ENCODE results near the gene TRPM5. TPM values are rescaled to one million over a fixed set of nuclear protein-coding genes. Genes with fewer than 3 reads are reported as not detected.
A peak's percentile ranks its signal among the peaks of the same experiment; 100 is the strongest.

Gene TRPM5
- total and polyA plus RNA-seq, 2 of the 4 experiments (the other 2 are of a cell fraction) = not detected

DNA sequence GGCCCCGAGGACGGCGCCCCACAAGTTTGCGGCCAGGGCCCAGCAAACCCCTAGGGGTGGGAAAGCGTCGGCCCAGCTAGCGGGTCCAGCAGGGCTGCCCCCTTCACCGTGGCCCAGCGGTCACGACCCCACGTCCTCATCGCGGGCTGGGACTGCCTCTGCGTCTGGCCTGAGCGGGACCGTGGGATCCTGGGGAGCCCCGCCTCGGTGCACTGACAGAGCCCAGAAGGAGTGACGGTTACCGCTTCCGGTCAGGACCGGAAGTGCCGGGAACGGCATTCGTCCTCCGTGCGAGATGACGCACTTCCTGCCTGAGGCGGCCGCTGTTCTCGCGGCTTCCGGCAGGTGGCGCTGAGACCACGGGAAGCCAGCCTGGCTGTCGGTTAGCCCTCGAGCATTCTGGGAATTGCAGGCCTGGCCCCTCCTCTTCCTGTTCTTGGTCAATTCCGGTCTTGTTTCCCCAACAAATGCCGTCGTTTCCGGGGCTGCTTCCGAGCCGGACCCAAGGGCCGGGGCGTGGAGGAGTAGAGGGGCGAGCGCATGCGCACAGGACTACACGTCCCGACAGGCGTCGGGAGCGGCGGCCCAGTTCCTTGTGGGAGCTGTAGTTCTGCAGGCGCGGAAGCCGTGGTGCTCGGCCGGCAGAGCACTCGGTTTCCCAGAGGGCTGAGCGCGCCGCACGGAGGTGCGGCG is 44.1 kb downstream of the TRPM5 start, which contains the start of gene TSSC4 (continued):
- TF ChIP-seq RFX5 (IDR thresholded peaks at IDR 0.05; ENCODE audit: low read depth, low read length) (no peak), MAZ (IDR thresholded peaks at IDR 0.05; ENCODE audit: borderline replicate concordance, low read depth, low read length) (peak; percentile 92)

DNA sequence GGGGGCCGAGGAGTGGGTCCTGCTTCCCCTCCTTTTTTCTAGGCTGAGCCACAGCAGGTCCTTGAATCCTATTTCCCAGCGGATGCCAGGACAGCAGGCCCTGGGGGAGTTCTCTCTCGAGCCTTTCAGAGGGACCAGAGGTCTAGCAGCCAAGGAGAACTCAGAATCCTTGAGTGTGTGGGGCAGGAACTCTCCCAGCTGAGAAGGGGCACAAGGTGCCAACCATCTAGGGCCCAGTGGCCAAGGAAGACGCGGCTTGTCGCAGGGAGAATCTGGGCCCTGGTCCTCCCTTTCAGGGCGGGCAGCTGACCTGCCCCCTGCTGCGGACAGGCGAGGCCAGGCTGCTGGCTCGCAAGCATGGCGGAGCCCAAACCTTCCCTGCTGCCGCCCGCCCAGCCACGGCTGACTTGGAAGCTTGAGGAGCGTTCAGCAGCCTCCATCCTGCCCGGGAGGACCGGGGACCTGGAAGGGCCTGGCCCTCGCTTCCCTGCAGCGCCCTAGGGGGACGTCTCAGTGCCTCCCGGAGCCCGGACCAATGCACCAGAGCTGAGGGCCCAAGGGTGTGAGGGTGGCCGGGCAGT is 44.7 kb downstream of the TRPM5 start:
- dilution Hi-C loops (cut with HindIII; ENCODE audit: low sequenced_read_pairs, unreplicated experiment) (no loop called here), intact Hi-C loops (cut with micrococcal nuclease) (loop anchor here (1.0 kb wide), 3 partner anchors 20 to 93 kb away; no protein-coding TSS in a partner anchor), in situ Hi-C loops (cut with MboI; ENCODE audit: low sequenced_read_pairs) (no loop called here)
- Histone ChIP-seq H3K36me3 (ENCODE audit: control insufficient read depth, insufficient read depth, low read length) (peaks cover 41% of the 10 kb centered on the region), H2AK5ac (ENCODE audit: low read depth, low read length) (peak overlapping the region; percentile 71), H3K23ac (ENCODE audit: low read depth, low read length) (peak overlapping the region; percentile 60; the same call in 1 of the 2 replicates), H3K4ac (ENCODE audit: low read depth, low read length) (peak overlapping the region; percentile 78), H3K56ac (ENCODE audit: extremely low read depth, insufficient read depth, low read length) (peak overlapping the region; percentile 63), H3K4me1 (ENCODE audit: control insufficient read depth, insufficient read depth, low read length) (peaks cover 9% of the 10 kb centered on the region), H3K27ac (ENCODE audit: insufficient read depth, low read length) (peak overlapping the region; percentile 69), H3K9me3 (ENCODE audit: control insufficient read depth, insufficient read depth, low read length) (no peaks in the 10 kb centered on the region), H4K5ac (ENCODE audit: low read depth, low read length) (peak overlapping the region; percentile 16), H2BK120ac (ENCODE audit: low read depth, low read length) (peak overlapping the region; percentile 51; the same call in 1 of the 2 replicates), H2BK20ac (ENCODE audit: low read depth, low read length) (no peak overlapping the region), H3K4me2 (ENCODE audit: low read depth, low read length) (peak overlapping the region; percentile 38), H2BK5ac (ENCODE audit: low read depth, low read length, poor library complexity, severe bottlenecking) (peak overlapping the region; percentile 62), H4K20me1 (ENCODE audit: insufficient read depth, low read length) (no peaks in the 10 kb centered on the region), H3K9me1 (ENCODE audit: insufficient read depth, low read length) (no peaks in the 10 kb centered on the region), H3K27me3 (ENCODE audit: control insufficient read depth, insufficient read depth, low read length) (no peaks in the 10 kb centered on the region), H4K8ac (ENCODE audit: low read depth in 2 of 2, low read length in 2 of 2) (peak overlapping the region; percentile 78 to 84), H3K14ac (replicated peaks; ENCODE audit: low read depth, low read length) (peak overlapping the region; percentile 55), H2BK15ac (ENCODE audit: low read depth, low read length) (no peak overlapping the region), H2AK9ac (replicated peaks; ENCODE audit: low read depth, low read length, poor library complexity) (peak overlapping the region; percentile 99), H3K9ac (ENCODE audit: low read depth, low read length) (peak overlapping the region; percentile 59), H3K4me3 (ENCODE audit: insufficient read depth, low read depth, low read length) (peak overlapping the region; percentile 48), H2AFZ (replicated peaks; ENCODE audit: low read length, poor library complexity) (peak overlapping the region; percentile 94), H3K79me1 (ENCODE audit: low read depth in 1 of 2, low read length in 2 of 2) (peaks cover 5 to 38% of the 10 kb centered on the region in 2 experiments; a peak in 3 of 4 replicates), H3K18ac (ENCODE audit: low read depth, low read length) (no peak overlapping the region; the same call in 1 of the 2 replicates), H4K91ac (ENCODE audit: insufficient read depth, low read depth, low read length) (peak overlapping the region; percentile 71)
- CTCF ChIA-PET = no interaction called here
- DNase-seq (no peak), ATAC-seq (ENCODE audit: low read depth) (no peak; the same call in 1 of the 2 replicates)
- TF ChIP-seq MXI1 (IDR thresholded peaks at IDR 0.05; ENCODE audit: borderline replicate concordance, low read depth, low read length) (no peak), CHD1 (IDR thresholded peaks at IDR 0.05; ENCODE audit: low read depth, low read length) (0 out of 2 replicates have a peak, but pooled peaks have one; percentile 15), FOS (IDR thresholded peaks at IDR 0.05; ENCODE audit: low read depth, low read length) (no peak)
- BruUV-seq (replicated peaks) = no TSS peak
- POLR2A ChIA-PET (ENCODE audit: unreplicated experiment) = no interaction called here
- 25% methylated on average over 6 of the region's 23 CpGs; no CpG with 5 or more reads in 1 of the 2 experiments for WGBS, 2 experiments (ENCODE audit: extremely low coverage in 2 of 2, insufficient read length in 1 of 2)
